Activated CD4-positive, alpha-beta T cell treated with anti-CD3 and anti-CD28 coated beads, Interleukin-2, amount 50 U/mL, for 1 hour (primary cell): ENCODE results near the gene EVA1A.

Experiments
- DNase-seq: peaks from one replicate; pipeline ENCODE4 v3.0.0-alpha.2; 2020

EVA1A gene, protein sequence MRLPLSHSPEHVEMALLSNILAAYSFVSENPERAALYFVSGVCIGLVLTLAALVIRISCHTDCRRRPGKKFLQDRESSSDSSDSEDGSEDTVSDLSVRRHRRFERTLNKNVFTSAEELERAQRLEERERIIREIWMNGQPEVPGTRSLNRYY

GRCh38 chr2:75560768-75561565 is at the start of gene EVA1A:
TSS of gene EVA1A (minus strand) at chr2:75560939. CDS start at chr2:75518140, 42,799 bp downstream.
- no peak for DNase-seq

- no peak for DNase-seq
Measured at GRCh38 chr2:75609937-75610508, 49.3 kb upstream of the EVA1A start.

DNA sequence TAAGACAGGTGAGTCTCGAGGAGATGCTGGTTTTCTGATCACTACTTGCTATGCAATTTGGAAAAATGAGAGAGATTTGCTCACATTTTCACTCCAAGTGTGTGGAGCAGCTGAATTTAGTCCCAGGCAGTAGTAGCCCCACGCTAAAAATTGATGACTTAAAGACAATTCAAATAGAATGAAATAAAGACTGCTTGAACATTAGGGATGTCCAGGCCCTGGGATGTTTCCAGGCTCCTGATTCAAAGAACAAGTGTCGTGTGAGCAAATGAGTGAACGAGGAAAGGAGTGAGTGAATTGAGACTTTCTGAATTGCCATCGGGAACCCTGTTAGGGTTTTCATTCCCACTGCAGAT is 48.6 kb upstream of the EVA1A start:
- no peak for DNase-seq

- peak; percentile 44 for DNase-seq
Measured at GRCh38 chr2:75608684-75609333, 48.1 kb upstream of the EVA1A start.

DNA sequence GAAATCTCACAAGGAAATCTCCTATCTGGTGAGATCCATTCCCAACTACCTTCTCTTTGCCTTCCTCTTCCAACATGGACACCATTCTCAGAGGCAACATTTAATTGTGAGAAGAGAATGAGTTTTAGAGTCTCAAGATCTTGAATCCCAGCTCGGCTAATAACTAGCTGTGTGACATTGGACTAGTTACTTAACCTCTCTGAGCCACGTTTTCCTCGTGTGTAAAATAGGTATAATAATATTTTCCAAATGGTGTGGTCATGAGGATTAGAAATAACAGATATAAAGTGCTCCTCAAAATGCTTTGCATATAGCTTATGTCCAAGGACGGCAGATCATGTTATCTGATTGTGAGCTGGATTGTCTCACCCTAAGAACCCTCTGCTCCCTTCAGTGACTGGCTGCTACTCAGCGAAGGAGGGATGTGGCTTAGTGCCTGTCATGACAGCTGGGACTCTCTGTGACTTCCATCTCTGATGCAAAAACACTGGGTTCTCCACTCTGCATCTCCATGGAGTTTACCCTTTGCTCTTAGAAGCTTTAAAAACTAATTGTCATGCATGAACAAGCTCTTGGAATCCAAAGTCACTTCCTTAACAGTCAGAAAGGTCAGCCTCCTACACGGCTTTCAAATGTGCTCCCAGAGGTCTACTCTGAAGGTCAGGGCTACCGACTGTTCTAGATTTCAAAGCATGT is 47.4 kb upstream of the EVA1A start:
- DNase-seq = no peak

DNA sequence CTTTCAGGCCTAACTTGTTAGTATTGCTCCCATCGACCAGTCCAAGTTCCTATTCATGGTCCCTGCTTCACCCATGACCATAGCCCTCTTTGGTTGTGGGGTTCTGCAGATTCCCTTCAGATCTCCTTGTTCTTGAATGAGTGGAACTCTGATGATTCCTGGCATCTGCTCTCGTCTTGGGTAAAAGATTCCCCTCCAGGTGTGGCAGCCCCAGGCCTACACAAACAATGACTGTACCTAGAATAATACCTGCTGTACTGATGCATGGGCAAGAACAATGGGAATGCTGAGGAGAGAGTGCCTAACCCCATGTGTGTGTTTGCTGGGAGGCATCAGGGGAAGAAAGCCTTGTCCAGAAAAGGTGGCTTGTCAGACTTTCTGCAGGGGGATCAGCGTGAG is 46.7 kb upstream of the EVA1A start:
- DNase-seq = no peak

DNA sequence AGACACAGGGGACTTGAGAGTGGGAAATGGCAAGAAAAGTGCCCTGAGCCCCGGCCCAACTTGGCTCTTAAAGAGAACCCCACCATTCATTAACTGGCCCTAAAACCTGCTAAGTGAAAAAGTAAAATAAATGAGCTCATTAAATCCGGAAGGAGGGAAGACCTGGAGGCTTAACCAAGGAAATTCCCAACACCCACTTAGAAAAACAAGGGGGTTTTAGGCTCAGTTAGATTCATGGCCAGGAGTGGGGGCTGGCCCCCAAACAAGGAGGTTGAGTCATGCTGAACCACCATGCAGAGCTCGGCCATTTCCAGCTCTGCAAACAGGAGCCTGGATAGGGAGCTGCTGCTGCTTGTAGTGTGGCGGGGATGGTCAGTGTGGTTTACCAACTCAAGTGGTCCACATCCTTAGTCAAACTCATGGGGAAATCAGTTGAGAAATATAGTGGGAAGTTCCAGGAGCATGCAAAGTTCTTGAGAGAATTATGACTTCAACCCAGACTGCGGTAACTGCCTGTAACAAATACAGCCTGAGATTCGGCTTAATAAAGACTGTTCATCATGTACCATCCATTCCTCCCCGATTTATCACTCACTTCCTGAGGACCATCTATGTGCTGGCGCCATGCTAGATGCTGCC is 46.1 kb upstream of the EVA1A start:
- DNase-seq = no peak

DNA sequence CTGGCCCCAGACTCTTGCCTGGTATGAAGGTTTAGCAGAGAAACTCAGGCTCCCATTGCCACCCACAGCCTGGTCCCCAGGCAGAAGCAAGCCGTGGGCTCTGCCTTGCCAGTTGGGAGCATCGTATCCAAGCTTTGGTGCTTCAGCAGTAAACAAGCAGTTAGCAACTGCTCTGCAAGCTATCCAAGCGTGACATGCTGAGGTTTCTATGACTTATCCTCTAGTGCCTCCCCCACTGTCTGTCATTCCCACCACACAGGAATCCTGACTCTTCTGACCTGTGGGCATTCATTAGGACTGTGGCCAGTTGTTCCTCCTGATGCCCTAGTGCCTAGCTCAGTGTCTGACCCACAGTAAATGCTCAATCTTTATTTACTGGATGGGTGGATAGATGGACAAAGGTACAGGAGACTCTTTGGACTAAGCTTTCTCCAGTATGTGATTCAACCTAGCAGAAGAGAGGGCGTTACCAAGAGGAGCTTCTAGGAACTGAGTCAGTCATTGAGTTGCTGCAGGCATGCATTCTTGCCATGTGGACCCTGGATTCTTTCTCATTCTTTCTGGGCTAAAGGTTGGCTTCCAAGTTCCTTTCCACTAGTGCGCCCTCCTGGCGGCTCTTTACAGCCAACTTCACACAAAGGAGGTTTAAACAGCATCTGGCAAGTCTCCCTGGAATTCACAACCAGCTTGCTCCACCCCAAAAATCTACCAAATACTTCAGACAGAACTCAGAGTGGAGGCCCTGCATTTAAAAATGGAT is 45.2 kb upstream of the EVA1A start:
- no peak for DNase-seq

DNA sequence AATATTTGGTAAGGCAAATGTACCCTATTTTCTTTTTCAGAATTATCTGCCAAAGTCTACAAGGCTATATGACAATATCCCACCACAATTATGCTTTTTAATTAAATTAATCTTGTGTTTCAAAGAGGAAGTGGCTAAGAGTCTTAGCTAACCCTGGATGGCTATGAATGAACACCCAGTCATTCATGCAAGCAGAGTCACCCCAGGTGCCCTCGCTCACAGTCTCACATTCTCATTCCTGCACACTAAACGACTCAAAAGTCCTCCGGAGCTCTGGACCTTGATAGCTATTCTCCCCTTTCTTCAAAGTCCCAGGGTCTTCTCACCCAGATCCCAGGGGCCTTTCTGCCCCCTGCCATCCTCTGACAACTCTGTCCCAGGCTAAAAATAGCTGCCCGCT is 43.7 kb upstream of the EVA1A start:
- DNase-seq = no peak

GRCh38 chr2:75603477-75603876 is 42.7 kb upstream of the EVA1A start:
- no peak for DNase-seq

GRCh38 chr2:75602724-75603342 is 42.1 kb upstream of the EVA1A start:
- DNase-seq = no peak

DNA sequence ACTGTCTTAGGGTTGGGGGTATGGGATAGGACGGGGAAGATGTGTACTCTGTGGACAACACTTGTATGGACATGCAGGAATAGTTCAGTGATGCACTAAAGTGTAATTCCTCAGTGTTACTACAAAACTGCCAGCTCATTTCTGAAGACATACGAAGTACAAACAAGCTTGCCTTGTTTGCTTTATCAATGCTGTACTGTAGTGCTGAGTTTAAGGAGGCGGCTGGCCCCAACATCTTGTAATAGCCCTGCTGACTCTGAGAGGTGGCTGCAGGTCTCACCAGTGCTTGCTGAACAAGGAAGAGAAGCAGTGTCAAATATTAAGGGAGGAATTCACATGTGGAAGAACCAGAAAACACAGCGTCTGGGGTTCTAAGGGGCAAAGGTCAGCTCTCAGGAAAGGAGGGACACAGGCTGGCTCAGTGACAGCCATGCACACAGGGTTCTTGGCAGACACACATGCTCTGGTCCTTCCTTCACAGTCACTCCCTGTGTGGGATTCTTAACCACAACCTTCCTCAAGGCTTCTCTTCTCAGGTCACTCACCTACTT is 39.8 kb upstream of the EVA1A start:
- no peak for DNase-seq

DNA sequence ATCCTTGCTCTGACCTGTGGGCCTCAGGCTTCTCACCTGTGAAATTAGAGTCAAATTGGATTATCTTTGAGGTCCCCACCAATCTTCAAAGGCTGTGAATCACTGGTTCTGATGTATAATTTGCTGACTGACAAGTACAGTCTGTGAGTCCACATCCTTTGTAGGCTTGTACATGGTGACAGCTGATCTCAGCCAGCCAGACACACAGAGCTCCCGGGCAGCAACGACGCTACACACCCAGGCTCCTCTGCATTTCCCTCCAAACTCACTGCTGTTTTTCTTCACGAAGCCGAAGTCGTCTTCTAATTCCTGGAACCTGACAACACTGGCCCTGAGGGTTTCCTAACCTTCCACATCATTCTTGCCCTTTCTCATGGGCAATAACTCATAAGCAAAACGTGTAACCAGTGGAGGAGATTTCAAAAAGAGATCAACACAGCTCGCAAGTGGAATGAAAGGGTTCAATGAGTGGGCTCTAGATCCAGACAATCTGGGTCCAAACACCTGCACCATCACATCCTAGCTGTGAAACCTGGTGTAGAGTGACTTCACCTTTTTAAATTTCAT is 37.9 kb upstream of the EVA1A start:
- no peak for DNase-seq

DNA sequence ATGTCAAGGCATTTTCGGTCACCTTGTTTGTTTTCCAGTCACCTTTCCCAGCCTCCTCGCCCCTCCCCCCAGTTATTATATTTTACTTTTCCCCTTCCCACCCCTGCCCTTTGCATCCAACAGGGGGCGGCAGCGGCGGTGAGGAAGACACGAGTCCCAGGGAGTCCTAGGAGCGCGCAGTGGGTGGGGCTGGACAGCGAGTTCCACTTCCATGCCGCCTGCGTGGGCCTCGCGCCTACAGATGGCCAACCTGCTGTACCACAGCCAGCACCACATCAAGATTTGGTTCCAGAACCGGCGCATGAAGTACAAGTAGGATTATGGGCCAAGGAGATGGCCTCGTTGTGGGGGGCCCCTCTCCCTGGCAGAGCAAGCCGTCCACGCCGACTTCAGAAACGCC is 37.2 kb upstream of the EVA1A start:
- DNase-seq = no peak

- DNase-seq = no peak
Measured at GRCh38 chr2:75596784-75597183, 36.0 kb upstream of the EVA1A start.

GRCh38 chr2:75595541-75596395 is 35.0 kb upstream of the EVA1A start:
- no peak for DNase-seq

DNA sequence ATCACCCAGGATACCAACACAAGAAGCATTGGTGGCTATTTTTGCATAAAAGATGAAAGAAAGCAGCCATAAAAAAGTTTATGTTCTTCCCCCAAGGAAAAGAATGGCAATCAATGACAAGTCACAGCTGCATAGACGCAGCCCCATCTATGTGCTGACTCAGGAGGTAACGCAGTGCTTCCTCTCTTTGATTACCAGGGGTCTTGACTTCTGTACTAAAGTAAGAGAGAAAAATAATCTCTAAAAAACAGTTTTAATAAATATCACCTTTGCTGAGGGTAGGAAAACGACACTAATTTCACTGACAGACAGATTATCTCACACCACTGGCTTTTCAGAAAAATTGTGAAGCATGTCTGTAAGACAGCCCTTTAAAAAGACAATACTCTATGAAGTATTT is 33.9 kb upstream of the EVA1A start:
- DNase-seq = no peak

GRCh38 chr2:75592888-75593287 is 32.1 kb upstream of the EVA1A start:
- no peak for DNase-seq

DNA sequence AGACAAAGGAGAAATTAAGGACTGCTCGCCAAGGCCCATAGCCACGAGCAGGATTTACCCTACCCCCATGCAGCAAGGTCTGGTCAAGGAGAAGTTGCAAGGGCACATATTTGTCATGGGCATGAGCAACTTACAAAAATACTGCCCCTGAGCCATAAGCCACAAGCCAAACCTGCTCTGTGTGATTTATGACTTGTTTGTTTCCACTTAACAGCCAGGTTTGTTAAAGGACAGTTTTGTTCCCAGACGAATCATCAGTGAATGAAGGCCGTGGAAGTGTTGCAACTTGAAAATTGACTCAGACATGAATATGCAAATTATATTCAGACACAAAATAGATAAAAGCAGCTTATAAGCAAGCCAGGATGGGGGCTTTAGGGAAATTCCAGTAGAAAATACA is 31.3 kb upstream of the EVA1A start:
- no peak for DNase-seq
